HT-29 (cell line): ENCODE results near the gene LCLAT1. TPM values are rescaled to one million over a fixed set of nuclear protein-coding genes. Genes with fewer than 3 reads are reported as not detected.
"Not testable (repeated sequence)": the region's sequence is repeated elsewhere in the genome, so short reads cannot be mapped to it uniquely, and the experiment has no call there.

Experiments
- DNase-seq: peaks from one replicate; pipeline ENCODE4 v3.0.0-alpha.2; 2015; ENCODE audit warnings: low spot score
- total RNA-seq: library from RNA; depleted of rRNA; stranded (reverse); fragments of >200 nt; shearing (Covaris generic); gene quantifications from 2 replicates; pipeline ENCODE4 v1.2.3, GENCODE V29; 2014

The LCLAT1 gene
- total RNA-seq, 1 experiment from 2014 or later = 14.6 TPM

DNA sequence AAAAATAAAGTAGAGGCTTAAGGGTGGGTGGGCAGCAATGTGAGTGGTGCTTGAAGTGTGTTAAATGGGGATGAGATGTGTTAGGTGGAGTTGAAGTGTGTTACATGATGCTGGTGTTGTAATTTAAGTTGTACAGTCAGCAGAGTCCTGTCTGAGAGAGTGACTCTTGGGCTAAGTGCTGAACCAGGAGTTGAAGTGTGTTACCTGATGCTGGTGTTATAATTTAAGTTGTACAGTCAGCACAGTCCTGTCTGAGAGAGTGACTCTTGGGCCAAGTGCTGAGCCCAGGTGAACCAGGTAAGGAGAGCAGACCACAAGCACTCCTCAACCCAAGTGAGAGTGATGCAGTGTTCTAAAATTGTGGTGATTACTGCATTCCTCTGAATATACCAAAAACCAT is 40.6 kb downstream of the LCLAT1 start:
- DNase-seq = no peak

DNA sequence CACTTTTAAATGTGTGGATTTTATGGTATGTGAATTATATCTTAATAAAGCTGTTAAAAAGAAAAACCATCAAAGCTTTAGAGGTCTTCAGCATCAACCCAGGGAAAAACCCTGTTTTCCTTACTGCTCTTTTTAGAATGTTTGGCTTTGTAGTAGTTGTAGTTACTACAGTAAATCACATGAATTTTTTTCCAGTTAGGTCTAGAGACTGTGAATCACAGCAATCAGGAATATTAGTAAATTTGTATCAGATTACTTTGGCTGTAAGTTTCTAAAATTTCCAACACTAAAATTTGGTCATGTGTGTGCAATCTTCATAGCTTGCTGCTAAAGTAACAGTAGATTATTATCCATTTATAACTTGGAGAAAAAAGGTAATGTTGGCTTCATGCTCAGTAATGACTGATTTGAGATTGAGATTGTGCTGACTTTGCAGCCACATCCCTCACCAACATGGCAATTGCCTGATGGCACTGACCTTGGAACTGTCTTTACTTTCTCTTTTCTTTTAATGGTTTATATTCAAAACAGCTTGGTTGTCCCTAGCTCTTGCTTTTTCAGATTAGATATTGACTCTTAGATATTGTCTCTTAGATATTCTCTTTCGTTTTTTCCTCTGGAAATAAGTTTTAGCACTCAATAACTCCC is 41.1 kb downstream of the LCLAT1 start:
- no peak for DNase-seq

DNA sequence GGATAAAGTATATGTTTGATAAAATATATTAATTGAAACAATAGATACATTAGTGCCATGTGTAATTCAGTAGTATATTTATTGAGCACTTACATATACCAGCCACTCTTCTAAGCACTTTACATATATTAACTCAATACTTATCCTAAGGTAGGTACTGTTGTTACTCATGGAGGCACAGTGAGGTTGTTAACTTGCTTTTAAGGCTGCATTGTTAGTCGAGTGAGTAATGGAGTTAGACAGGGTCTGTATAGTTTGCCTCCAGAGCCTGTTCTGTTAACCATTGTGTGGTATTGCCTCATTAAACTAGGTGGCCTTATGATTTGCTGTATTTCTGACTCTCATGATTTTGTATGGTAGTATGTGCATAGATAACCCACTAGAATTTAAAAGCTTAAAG is 44.2 kb downstream of the LCLAT1 start:
- no peak for DNase-seq

DNA sequence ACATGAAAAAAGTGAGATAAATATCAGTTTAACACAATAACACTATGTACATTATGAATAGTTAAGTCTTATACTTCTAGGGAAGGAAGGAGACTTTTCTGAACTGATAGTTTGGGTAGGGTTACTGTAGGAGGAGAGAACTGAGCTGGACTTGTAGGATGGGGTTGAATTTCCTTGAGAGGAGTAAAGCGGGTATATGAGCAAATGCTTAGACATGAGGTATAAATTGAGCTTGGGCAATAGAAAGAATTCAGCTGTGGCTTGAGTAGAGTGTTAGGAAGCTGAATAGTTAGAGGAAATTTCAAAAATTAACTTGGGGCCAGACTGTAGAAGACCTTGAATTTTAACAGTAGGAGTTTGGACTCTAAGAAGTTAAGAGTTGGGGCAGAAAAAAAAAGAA is 45.1 kb downstream of the LCLAT1 start:
- no peak for DNase-seq

- no peak for DNase-seq
Measured at GRCh38 chr2:30492619-30493018, 45.6 kb downstream of the LCLAT1 start.

DNA sequence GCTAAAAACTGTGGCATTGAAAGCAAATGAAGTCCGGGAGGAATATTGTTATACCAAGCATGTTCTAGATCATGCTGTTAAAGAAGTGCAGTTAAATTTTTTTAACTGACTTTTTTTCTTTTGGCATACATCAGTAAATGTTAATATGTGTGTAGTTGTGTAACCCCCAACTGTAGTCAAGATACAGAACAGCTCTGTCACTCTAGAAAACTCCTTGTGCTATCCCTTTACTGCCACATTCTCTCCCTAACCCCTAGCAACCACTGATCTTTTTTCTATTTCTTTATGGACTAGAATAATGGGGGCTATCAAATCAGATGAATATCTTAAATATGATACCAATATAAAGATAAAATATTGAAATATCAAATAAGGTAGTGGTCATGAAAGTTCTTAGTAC is 46.4 kb downstream of the LCLAT1 start:
- no peak for DNase-seq

- DNase-seq = not testable (repeated sequence)
Measured at GRCh38 chr2:30495896-30496295, 48.9 kb downstream of the LCLAT1 start.

DNA sequence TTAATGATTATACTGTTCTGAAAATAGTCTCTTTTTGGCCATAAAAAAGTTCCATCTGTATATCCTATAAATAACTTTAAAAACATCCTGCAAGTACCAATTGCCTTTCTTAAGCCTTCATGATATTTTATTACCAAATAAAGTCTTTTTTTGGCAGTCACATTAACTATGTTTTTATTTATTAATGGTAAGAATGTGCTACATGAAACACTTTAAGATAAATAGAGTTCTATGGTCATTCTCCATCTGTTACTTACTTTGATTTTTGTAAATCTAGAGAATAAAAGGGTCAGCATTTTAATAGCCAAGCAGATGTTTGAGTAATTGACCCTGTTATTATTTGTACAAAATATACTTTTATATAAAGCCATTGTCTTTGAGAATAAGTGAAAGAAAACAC is 52.6 kb downstream of the LCLAT1 start:
- DNase-seq = no peak

DNA sequence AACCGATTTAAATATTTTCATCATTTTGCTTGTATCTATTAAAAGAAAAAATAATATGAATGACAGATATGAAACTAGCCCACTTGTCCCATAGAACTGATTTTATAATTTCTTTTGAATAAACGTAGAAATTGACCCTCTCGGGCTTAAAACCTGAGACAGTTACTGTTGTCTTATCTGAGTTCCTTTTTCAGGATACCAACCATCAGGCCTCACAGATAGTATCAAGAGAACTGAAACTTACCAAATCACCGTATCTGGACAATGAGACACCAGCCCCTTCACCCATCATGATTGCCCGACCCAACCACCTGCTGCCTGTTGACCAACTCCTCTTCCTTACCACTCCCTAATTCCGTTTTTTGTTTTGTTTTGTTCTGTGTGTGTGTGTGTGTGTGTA is 53.7 kb downstream of the LCLAT1 start:
- no peak for DNase-seq

DNA sequence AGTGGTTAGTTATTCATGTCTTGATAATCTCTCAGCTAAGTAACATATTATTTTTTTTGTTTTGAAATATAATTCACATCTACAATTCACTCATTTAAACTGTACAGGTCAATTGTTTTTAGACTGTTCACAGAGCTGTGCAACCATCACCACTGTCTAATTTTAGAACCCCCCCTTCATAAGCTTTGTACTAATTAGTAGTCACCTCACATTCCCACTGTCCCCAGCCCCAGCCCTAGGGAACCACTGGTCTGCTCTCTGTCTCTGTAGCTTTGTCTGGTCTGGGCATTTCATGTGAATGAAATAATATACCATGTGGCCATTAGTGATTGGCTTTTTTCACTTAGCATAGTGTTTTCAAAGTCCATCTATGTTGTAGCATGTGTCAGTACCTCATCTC is 55.3 kb downstream of the LCLAT1 start:
- no peak for DNase-seq

DNA sequence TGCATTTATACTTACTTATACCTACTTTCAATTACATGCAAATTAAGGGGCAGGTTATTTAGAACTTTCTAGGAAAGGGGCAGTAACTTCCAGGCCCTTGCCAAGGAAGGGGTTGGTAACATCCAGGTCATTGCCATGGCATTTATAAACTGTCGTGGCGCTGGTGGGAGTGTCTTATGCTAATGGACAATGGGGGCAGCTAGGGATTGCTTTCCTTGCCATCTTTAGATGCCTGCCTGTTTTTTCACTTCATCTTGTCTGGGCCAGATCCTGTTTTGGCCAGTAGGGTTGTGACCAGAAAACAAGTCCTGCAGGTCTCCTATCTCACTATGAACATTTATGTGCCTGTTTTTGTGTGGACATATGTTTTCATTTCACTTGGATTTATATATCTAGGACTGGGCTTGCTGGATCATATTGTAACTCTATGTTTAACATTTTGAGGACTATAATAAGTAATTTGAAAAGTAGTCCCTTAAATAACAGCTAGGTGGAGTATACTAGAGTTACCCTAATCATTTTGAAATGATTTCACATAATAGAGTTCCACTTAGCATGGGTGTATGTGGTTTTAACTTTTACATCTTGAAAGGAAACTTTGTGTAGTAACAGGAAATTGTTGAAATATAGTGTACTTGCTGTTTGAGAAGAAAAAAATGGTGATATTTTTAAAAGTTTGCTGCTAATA is 56.1 kb downstream of the LCLAT1 start:
- DNase-seq = no peak

DNA sequence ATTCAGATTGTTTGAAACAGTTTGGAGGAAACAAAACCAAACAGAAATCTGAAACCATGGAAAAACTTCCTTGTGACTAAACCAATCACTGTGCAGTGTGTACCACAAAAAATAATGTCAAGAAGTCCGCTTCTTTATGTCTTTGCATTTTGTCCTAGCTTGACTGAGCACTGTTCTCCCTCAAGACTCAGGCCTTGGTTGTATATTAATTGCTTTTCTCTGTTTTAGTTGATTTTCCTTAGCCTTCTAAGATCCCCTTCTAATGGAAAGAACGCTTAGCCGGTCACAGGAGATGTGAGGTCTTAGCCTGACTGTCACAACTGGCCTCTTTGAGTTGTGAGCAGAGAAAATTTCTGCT is 56.6 kb downstream of the LCLAT1 start:
- no peak for DNase-seq

DNA sequence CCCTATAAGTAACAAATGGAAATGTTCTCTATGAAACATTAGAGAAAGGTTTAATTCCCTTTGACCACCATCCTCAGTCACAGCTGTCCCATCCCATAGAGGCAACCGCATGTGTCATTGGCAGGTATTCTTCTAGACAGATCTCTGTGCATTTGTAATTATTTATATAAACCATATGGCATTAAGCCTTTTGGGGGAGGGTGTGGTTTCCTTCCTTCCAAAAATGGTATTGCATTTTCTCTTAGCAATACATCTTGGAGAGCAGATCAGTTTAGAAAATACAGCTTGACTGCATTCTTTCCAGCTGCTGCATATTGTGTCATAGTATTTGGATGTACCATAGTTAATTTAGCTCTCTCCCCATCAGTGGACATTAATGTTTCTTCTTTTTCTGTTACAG is 57.7 kb downstream of the LCLAT1 start:
- no peak for DNase-seq

- DNase-seq = no peak
Measured at GRCh38 chr2:30505500-30506180, 58.6 kb downstream of the LCLAT1 start.

GRCh38 chr2:30507460-30507859 is 60.4 kb downstream of the LCLAT1 start:
- not testable (repeated sequence) for DNase-seq

- DNase-seq = no peak
Measured at GRCh38 chr2:30509716-30510115, 62.7 kb downstream of the LCLAT1 start.

- no peak for DNase-seq
Measured at GRCh38 chr2:30510409-30510808, 63.4 kb downstream of the LCLAT1 start.

DNA sequence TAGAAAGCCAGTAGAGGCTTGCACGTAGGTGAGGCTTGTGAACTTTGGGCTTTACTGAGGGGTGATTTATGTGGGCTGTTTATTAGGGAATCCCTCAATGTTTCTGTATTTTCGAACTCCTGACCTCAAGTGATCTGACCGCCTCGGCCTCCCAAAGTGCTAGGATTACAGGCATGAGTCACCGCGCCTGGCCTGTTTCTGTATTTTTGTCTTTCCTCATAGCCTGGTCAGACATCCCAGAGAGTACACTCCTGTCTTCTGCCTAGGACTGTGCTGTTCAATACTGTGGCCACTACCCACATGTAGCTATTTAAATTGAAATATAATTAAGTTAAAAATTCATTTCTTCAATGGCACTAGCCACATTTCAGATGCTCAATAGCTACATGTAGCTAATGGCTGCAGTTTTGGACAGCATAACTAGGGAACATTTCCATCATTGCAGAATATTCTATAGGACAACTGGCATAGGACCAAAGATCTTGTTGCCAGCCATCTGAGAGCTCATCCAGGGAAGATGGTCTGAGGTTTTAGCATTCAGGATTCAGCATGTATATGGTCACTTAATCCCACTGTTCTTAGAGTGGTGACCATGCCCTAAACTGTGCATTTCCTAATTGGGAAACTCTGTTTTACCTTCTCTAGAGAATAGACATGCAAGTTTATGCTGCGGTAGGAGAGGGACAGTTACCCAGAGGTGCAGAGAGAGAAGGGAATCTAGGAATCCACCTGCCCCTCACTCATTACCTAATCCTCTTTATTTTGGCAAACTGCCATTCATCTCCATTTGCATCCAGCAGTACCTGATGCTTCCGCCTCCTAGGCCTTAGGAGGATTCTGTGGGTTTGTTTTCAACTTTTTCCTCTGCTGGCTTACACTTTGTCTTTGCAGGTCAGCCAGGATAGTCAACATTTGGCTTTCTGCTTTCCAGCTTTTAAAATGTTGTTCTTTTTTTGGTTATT is 64.4 kb downstream of the LCLAT1 start:
- peak; percentile 41 for DNase-seq

- DNase-seq = no peak
Measured at GRCh38 chr2:30512243-30512886, 65.3 kb downstream of the LCLAT1 start.

DNA sequence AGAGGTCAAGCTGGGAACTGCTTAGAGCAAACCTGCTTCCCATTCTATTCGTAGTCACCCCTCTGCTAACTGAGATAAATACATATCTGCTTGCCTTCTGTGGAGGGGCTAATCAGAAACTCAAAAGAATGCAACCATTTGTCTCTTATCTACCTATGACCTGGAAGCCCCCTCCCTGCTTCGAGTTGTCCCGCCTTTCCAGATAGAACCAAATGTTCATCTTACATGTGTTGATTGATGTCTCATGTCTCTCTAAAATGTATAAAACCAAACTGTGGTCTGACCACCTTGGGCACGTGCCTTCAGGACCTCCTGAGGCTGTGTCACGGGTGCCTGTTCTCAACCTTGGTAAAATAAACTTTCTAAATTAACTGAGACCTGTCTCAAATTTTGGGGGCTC is 66.6 kb downstream of the LCLAT1 start:
- not testable (repeated sequence) for DNase-seq

DNA sequence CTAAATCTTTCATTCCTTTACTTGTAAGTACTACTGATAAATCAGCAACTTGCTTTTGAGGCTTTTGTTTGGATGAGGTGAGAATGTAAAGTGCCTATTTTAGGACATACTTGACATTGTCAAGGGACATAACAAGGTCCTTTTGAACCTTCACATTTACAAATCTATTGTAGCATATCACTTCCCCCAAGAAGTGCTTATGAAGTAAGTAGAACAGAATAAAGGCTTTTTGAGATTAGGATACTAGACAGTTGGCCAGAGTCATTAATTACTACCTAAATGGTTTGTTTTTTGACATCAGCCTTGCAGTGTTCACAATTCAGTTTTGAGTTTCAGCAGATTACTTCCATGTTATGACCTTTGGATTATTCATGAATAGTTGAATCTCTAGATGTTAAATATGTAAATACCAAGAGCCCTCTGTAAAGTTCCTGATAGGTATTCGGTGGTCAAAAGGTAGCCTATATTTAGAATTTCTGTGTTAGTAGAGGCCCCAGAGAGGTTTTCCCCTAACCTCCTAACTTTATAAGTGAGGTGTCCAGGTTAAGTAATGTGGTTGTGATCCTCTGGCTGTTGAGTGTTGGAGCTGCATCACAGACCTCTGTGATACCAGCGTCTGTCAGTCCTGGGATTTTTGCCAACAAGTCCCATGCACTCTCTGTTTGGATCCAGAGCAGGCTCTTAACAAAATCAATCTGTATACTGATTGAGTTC is 67.2 kb downstream of the LCLAT1 start:
- DNase-seq = no peak
